MM.1S (cell line): ENCODE results near the gene FAM193B.

ENCODE experiments used
- DNase-seq: peaks from one replicate; pipeline ENCODE4 v3.0.0-alpha.2; 2015
- H2AFZ ChIP-seq: fragments of 300-600 bp; sonication (generic); 2 replicates; pipeline ENCODE4 v1.6.0; 2016; ENCODE audit warnings: antibody characterized with exemption, low read length
- H3F3A ChIP-seq: fragments of 300-600 bp; sonication (generic); 2 replicates; pipeline ENCODE4 v1.6.1; 2016; ENCODE audit warnings: mild to moderate bottlenecking, antibody characterized with exemption, low read length, moderate library complexity, mixed read lengths; ENCODE audit not compliant: insufficient read depth
- H3K27ac ChIP-seq: fragments of 300-600 bp; sonication (generic); 2 replicates; pipeline ENCODE4 v1.5.1; 2016; ENCODE audit warnings: mild to moderate bottlenecking, low read length
- H3K27me3 ChIP-seq: fragments of 300-600 bp; sonication (generic); replicated peaks from 2 replicates; pipeline ENCODE4 v1.6.0; 2016; ENCODE audit warnings: low read length; ENCODE audit not compliant: insufficient read depth
- H3K36me3 ChIP-seq: fragments of 300-600 bp; sonication (generic); replicated peaks from 2 replicates; pipeline ENCODE4 v1.6.1; 2016; ENCODE audit warnings: mild to moderate bottlenecking, low read length, mixed read lengths; ENCODE audit not compliant: insufficient read depth
- H3K4me1 ChIP-seq: fragments of 300-600 bp; sonication (generic); 2 replicates; pipeline ENCODE4 v1.6.1; 2016; ENCODE audit warnings: low read length, mixed read lengths
- H3K4me2 ChIP-seq: fragments of 300-600 bp; sonication (generic); 2 replicates; pipeline ENCODE4 v1.6.0; 2016; ENCODE audit warnings: low read depth, low read length
- H3K4me3 ChIP-seq: fragments of 300-600 bp; sonication (generic); 2 replicates; pipeline ENCODE4 v1.5.1; 2016; ENCODE audit warnings: low read length, mixed read lengths
- H3K79me2 ChIP-seq: fragments of 300-600 bp; sonication (generic); 2 replicates; pipeline ENCODE4 v1.6.1; 2016; ENCODE audit warnings: mixed run types, low read length, mixed read lengths
- H3K9ac ChIP-seq: fragments of 300-600 bp; sonication (generic); 2 replicates; pipeline ENCODE4 v1.6.1; 2016; ENCODE audit warnings: low read length, mixed read lengths
- H3K9me2 ChIP-seq: fragments of 300-600 bp; sonication (generic); replicated peaks from 2 replicates; pipeline ENCODE4 v1.6.1; 2016; ENCODE audit warnings: mild to moderate bottlenecking, low read length, mixed read lengths; ENCODE audit not compliant: insufficient read depth
- H3K9me3 ChIP-seq: fragments of 300-600 bp; sonication (generic); replicated peaks from 2 replicates; pipeline ENCODE4 v1.6.1; 2016; ENCODE audit warnings: mild to moderate bottlenecking, low read length, mixed read lengths; ENCODE audit not compliant: insufficient read depth
- H4K20me1 ChIP-seq: fragments of 300-600 bp; sonication (generic); 2 replicates; pipeline ENCODE4 v1.6.1; 2016; ENCODE audit warnings: mild to moderate bottlenecking, low read length, moderate library complexity, mixed read lengths; ENCODE audit not compliant: insufficient read depth
- EZH2 ChIP-seq: fragments of 300-600 bp; sonication (generic); optimal IDR thresholded peaks from 2 replicates; pipeline ENCODE3; 2017; ENCODE audit warnings: low read depth, mild to moderate bottlenecking, antibody characterized with exemption, low read length, mixed read lengths
- EZH2phosphoT487 ChIP-seq: fragments of 300-600 bp; sonication (generic); IDR thresholded peaks from 2 replicates; pipeline ENCODE4 v1.6.1; 2018; ENCODE audit warnings: antibody characterized with exemption, low read length
- TF ChIP-seq, protein P1 (sequence below): fragments of 300-600 bp; sonication (generic); IDR thresholded peaks from 2 replicates; pipeline ENCODE4 v1.5.1; 2016; ENCODE audit warnings: antibody characterized with exemption, low read length, mixed read lengths

Gene FAM193B

DNA sequence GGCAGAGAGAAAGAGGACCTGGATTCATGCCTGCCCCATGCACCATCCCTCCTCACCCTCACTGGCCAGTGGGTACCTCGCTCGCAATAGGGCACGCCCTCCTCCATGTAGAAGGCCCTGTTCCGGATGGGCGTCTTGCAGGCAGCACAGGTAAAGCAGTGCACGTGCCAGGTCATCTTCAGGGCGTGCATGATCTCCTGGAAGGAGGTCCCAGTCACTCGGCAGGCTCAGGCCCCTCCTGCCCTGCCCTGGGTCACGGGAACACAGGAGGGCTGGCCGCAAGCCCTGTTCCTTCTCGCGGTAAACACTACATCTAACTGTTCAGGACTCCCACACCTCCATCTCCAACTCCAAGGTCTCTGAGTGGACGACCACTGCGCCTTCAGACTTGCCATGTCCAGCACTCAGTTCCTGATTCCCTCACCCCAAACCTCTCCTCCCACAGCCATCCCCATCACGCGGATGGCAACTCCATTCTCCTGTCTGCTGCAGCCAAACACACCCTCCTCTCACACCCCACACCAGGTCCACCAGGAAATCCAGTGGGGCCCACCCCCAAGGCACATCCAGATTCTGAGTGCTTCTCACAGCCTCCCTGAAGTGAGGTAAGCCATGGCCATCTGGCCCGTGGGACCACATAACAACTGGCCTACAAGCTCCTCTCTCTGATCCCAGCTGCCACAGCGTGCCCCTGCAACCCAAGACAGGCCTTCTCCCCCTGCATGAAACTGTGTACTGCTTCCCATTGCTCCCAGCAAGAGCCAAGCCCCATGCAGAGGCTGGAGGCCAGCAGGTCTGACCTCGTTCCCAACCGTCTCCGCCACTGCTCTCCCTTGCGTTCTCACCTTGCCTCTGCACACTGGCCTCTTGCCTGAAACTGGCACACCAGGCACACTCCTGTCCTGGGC, 70.1 kb downstream of the FAM193B start:
- Histone ChIP-seq H4K20me1 (no peaks in the 10 kb centered on the region), H3K4me2 (no peak overlapping the region), H3K9ac (no peak overlapping the region), H3K9me2 (no peaks in the 10 kb centered on the region), H3K4me3 (no peak overlapping the region), H3K9me3 (no peaks in the 10 kb centered on the region), H2AFZ (no peak overlapping the region), H3K4me1 (peaks cover 4% of the 10 kb centered on the region; the same call in 1 of the 2 replicates), H3F3A (no peaks in the 10 kb centered on the region), H3K27me3 (no peaks in the 10 kb centered on the region), H3K27ac (no peak overlapping the region), H3K36me3 (no peaks in the 10 kb centered on the region), H3K79me2 (no peaks in the 10 kb centered on the region)
- no peak for DNase-seq
- TF ChIP-seq, protein P1, sequence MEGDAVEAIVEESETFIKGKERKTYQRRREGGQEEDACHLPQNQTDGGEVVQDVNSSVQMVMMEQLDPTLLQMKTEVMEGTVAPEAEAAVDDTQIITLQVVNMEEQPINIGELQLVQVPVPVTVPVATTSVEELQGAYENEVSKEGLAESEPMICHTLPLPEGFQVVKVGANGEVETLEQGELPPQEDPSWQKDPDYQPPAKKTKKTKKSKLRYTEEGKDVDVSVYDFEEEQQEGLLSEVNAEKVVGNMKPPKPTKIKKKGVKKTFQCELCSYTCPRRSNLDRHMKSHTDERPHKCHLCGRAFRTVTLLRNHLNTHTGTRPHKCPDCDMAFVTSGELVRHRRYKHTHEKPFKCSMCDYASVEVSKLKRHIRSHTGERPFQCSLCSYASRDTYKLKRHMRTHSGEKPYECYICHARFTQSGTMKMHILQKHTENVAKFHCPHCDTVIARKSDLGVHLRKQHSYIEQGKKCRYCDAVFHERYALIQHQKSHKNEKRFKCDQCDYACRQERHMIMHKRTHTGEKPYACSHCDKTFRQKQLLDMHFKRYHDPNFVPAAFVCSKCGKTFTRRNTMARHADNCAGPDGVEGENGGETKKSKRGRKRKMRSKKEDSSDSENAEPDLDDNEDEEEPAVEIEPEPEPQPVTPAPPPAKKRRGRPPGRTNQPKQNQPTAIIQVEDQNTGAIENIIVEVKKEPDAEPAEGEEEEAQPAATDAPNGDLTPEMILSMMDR: no peak
- TF ChIP-seq EZH2phosphoT487 (no peak), EZH2 (no peak)

DNA sequence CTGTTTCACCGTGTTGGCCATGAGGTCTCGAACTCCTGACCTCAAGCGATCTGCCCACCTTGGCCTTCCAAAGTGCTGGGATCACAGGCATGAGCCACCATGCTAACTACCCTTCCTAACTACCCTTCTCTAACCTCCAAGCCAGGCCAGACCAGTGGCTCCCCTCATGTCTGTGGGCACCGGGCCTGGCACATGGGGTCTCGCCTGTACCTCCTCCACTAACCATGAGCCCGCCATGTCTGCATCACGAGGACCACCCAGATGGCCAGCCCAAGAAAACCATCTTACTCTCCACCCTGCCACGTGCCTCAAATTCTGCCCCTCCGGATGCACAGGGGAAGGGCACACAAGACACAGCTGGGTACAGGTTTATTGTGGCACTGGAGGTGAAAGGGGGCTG, 71.3 kb downstream of the FAM193B start:
- Histone ChIP-seq H3K4me2 (no peak overlapping the region), H3K9ac (no peak overlapping the region), H3K79me2 (no peaks in the 10 kb centered on the region), H2AFZ (no peak overlapping the region), H3K36me3 (no peaks in the 10 kb centered on the region), H3K9me3 (no peaks in the 10 kb centered on the region), H3K27me3 (no peaks in the 10 kb centered on the region), H4K20me1 (no peaks in the 10 kb centered on the region), H3F3A (no peaks in the 10 kb centered on the region), H3K4me1 (no peaks in the 10 kb centered on the region), H3K27ac (no peak overlapping the region), H3K9me2 (no peaks in the 10 kb centered on the region), H3K4me3 (no peak overlapping the region)
- DNase-seq: no peak
- no peak for TF ChIP-seq EZH2phosphoT487
- TF ChIP-seq, protein P1: no peak
- no peak for TF ChIP-seq EZH2

DNA sequence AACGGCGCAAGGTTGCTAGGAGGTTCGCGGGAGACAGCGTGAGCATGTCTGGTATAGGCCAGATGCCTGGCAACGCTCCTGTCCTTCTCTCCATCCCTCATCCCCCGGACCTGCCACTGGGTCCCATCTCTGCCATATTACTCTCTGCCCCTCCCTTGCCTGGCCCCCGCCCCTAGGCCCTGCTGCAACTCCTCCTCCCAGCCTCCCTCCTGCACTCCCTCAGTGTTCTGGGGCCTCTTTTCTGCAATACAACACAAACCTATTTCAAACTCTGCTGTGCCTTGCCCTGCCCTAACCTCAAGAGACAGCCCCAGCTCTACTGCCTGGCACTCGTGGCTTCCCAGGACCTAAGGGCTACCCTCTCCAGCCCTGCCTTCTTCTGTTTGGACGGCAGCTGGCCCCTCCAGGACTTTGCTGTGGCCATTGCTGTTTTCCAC, 72.0 kb downstream of the FAM193B start:
- Histone ChIP-seq H2AFZ (no peak overlapping the region), H3F3A (no peaks in the 10 kb centered on the region), H3K9me3 (no peaks in the 10 kb centered on the region), H3K36me3 (no peaks in the 10 kb centered on the region), H3K27me3 (no peaks in the 10 kb centered on the region), H4K20me1 (no peaks in the 10 kb centered on the region), H3K79me2 (no peaks in the 10 kb centered on the region), H3K9ac (no peak overlapping the region), H3K9me2 (no peaks in the 10 kb centered on the region), H3K4me3 (no peak overlapping the region), H3K4me2 (no peak overlapping the region), H3K27ac (no peak overlapping the region), H3K4me1 (no peaks in the 10 kb centered on the region)
- TF ChIP-seq, protein P1: no peak
- TF ChIP-seq EZH2phosphoT487 (no peak), EZH2 (no peak)
- no peak for DNase-seq
